Fibroblast of lung (primary cell): ENCODE measurements around the gene ITPRID2. TPM values are rescaled to one million over a fixed set of nuclear protein-coding genes. Genes with fewer than 3 reads are reported as not detected.

Experiments
- DNase-seq, 2 donors: peaks; one replicate each; pipeline versions ENCODE4 v3.0.0 to v3.0.0-alpha.2; 2010; ENCODE audit warnings: low read depth in 2 of 2
- H2AFZ ChIP-seq: 2 replicates; pipeline ENCODE4 v1.5.1; 2012; ENCODE audit warnings: low read length, control low read depth, inconsistent platforms
- H3K27ac ChIP-seq: 2 replicates; pipeline ENCODE4 v1.5.1; 2011; ENCODE audit warnings: low read length, control low read depth; ENCODE audit not compliant: insufficient read depth
- H3K27me3 ChIP-seq: 2 replicates; pipeline ENCODE4 v1.5.1; 2011; ENCODE audit warnings: mild to moderate bottlenecking, low read length; ENCODE audit not compliant: control insufficient read depth, insufficient read depth
- H3K36me3 ChIP-seq: 2 replicates; pipeline ENCODE4 v1.5.1; 2011; ENCODE audit warnings: low read length; ENCODE audit not compliant: control insufficient read depth, insufficient read depth
- H3K4me1 ChIP-seq: 2 replicates; pipeline ENCODE4 v1.5.1; 2011; ENCODE audit warnings: low read length; ENCODE audit not compliant: control insufficient read depth, insufficient read depth; ENCODE audit errors: extremely low read depth
- H3K4me2 ChIP-seq: 2 replicates; pipeline ENCODE4 v1.5.1; 2011; ENCODE audit warnings: low read length, control low read depth; ENCODE audit not compliant: insufficient read depth; ENCODE audit errors: extremely low read depth
- H3K4me3 ChIP-seq, 4 experiments: fragments of 200-600 bp in 1 of 4; sonication (generic) in 1 of 4; replicated peaks in 1 of 4; 2 replicates each; pipeline ENCODE4 v1.5.1; 2011 to 2016; ENCODE audit warnings: low read length in 4 of 4, low read depth in 3 of 4, mild to moderate bottlenecking in 3 of 4, control low read depth in 2 of 4, inconsistent platforms in 1 of 4, mixed read lengths in 1 of 4; ENCODE audit not compliant: insufficient read depth in 1 of 4; ENCODE audit errors: control extremely low read depth in 1 of 4
- H3K79me2 ChIP-seq: 2 replicates; pipeline ENCODE4 v1.5.1; 2012; ENCODE audit warnings: mild to moderate bottlenecking, low read length, inconsistent platforms; ENCODE audit not compliant: control insufficient read depth, insufficient read depth
- H3K9ac ChIP-seq: 2 replicates; pipeline ENCODE4 v1.5.1; 2011; ENCODE audit warnings: mild to moderate bottlenecking, low read length, control low read depth; ENCODE audit not compliant: insufficient read depth
- H3K9me3 ChIP-seq: 2 replicates; pipeline ENCODE4 v1.5.1; 2012; ENCODE audit warnings: low read depth, low read length; ENCODE audit not compliant: control insufficient read depth, insufficient read depth
- H4K20me1 ChIP-seq: 2 replicates; pipeline ENCODE4 v1.5.1; 2011; ENCODE audit warnings: low read length; ENCODE audit not compliant: control insufficient read depth, insufficient read depth; ENCODE audit errors: extremely low read depth
- EZH2 ChIP-seq: IDR thresholded peaks from 2 replicates; pipeline ENCODE4 v1.5.1; 2012; ENCODE audit warnings: low read length, control low read depth, mild to moderate bottlenecking; ENCODE audit errors: missing control alignments
- polyA plus RNA-seq, 2 donors: library from polyadenylated mRNA; depleted of rRNA in 1 of 2; stranded (reverse) in 1 of 2; unstranded in 1 of 2; fragments of >200 nt; gene quantifications; 2 replicates each; pipeline ENCODE4 v1.2.1, GENCODE V29; 2011 to 2012; ENCODE audit warnings: missing spikeins in 1 of 2
- total RNA-seq: library from RNA; depleted of rRNA; stranded (reverse); fragments of >200 nt; gene quantifications from 2 replicates; pipeline ENCODE4 v1.2.1, GENCODE V29; 2014
- TF ChIP-seq, protein P1 (sequence below), 2 donors: IDR thresholded peaks in 1 of 2; conservative IDR thresholded peaks in 1 of 2; 1 replicate in 1 of 2; 2 replicates in 1 of 2; pipeline ENCODE4 v1.5.1; 2011 to 2012; ENCODE audit warnings: low read length in 2 of 2, control low read depth in 1 of 2, inconsistent platforms in 1 of 2, low read depth in 1 of 2, mild to moderate bottlenecking in 1 of 2

The ITPRID2 gene
- total and polyA plus RNA-seq, 2 donors (not counting 1 experiment from before 2014, with no cell fraction given), result 70.5 to 179 TPM

DNA sequence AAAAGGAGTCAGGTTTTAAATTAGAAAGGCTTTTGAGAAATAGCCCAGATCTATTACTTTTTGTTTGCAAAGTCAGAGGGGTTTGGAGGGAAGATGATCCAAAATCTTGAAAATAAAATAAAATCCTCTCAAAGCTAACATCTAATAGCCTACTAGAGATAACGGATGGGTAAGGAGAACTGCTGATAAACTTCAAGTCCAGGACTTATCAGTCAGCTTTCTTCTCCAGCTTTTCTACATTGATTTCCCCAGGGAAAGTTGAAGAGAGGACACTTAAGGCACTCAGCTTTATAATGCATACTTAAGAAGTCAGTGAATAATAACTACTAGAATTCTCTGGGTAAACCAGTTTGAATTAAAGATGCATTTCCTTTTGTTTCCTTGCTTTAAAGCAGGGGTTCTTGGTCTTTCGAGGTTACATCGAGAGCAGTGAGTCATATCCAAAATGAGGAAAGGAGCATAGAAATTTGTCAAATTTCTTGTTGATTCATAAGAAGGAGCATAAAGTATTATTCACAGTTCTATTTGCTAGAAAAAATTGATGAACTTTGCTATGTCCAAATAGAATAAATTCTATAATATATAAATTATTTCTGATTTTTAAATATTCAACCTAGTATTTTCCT is 43.2 kb upstream of the ITPRID2 start:
- no peak overlapping the region for H3K9ac ChIP-seq
- H3K27me3 ChIP-seq, result no peaks in the 10 kb centered on the region
- H2AFZ ChIP-seq, result no peak overlapping the region
- H3K36me3 ChIP-seq, result no peaks in the 10 kb centered on the region
- DNase-seq, result peak in 1 of 2 donors; percentile 42
- H3K27ac ChIP-seq, result no peak overlapping the region
- H3K79me2 ChIP-seq, result no peaks in the 10 kb centered on the region
- no peak for TF ChIP-seq EZH2
- TF ChIP-seq, protein P1, sequence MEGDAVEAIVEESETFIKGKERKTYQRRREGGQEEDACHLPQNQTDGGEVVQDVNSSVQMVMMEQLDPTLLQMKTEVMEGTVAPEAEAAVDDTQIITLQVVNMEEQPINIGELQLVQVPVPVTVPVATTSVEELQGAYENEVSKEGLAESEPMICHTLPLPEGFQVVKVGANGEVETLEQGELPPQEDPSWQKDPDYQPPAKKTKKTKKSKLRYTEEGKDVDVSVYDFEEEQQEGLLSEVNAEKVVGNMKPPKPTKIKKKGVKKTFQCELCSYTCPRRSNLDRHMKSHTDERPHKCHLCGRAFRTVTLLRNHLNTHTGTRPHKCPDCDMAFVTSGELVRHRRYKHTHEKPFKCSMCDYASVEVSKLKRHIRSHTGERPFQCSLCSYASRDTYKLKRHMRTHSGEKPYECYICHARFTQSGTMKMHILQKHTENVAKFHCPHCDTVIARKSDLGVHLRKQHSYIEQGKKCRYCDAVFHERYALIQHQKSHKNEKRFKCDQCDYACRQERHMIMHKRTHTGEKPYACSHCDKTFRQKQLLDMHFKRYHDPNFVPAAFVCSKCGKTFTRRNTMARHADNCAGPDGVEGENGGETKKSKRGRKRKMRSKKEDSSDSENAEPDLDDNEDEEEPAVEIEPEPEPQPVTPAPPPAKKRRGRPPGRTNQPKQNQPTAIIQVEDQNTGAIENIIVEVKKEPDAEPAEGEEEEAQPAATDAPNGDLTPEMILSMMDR (conservative IDR thresholded peaks at IDR 0.05 in 1 of 2, IDR thresholded peaks at IDR 0.05 in 1 of 2; ENCODE audit: low read depth in 1 of 2, low read length in 2 of 2), result no peak
- no peaks in the 10 kb centered on the region for H3K9me3 ChIP-seq
- no peak overlapping the region for H3K4me3 ChIP-seq
- no peaks in the 10 kb centered on the region for H4K20me1 ChIP-seq
- no peak overlapping the region for H3K4me2 ChIP-seq
- H3K4me1 ChIP-seq, result no peaks in the 10 kb centered on the region

DNA sequence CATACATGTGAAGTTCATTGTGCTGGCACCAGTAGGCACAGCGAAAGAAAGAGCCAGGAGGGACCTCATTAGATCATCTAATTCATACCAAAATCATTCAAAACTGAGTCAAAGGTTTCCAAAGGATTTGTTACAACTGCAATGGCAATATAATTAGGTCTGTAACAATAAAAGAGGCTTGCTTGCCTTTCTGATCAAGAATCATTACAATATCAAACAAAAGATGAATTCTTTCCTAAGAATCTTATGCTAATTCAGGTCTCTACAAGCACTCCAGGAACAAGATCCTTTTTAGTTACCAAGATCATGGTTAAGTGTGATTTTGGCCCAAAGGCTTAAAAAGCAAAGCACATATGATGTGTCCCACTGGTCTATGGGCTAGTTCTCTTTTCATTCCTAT is 41.9 kb upstream of the ITPRID2 start:
- no peak for DNase-seq
- no peak overlapping the region for H2AFZ ChIP-seq
- H3K4me1 ChIP-seq, result no peaks in the 10 kb centered on the region
- H3K27ac ChIP-seq, result no peak overlapping the region
- H3K79me2 ChIP-seq, result no peaks in the 10 kb centered on the region
- no peak overlapping the region for H3K4me2 ChIP-seq
- no peak overlapping the region for H3K9ac ChIP-seq
- H4K20me1 ChIP-seq, result no peaks in the 10 kb centered on the region
- no peaks in the 10 kb centered on the region for H3K36me3 ChIP-seq
- no peak overlapping the region for H3K4me3 ChIP-seq
- no peaks in the 10 kb centered on the region for H3K9me3 ChIP-seq
- H3K27me3 ChIP-seq, result no peaks in the 10 kb centered on the region
- no peak for TF ChIP-seq EZH2
- TF ChIP-seq, protein P1 (conservative IDR thresholded peaks at IDR 0.05 in 1 of 2, IDR thresholded peaks at IDR 0.05 in 1 of 2; ENCODE audit: low read depth in 1 of 2, low read length in 2 of 2), result no peak

DNA sequence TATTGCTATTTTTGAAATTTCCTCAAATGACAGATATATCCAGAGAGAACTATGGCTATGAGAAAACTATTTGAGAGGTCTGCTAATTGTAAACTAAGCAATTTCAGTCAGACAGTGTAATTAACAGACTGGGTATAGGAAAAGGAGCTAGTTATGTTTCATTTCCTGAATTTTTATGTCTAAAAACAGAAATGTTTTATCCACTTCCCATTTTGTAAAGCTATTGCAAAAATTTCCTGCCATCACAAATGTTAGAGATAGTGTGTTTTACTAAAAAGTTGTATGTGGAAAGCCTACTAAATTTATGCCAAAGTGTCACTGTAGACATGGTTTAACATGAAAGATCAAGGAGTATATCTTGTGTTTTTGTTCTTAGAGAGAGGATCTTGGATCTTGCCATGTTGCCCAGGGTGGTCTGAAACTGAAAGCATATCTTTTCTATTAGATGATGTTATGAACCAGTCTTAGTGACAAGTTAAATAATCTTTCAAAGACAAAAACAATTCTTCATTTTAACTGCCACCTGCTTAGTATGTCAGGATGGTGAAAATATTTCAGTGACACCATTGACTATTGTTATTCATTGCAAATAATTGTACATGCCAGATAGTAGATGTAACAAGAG is 40.5 kb upstream of the ITPRID2 start:
- H3K27me3 ChIP-seq, result no peaks in the 10 kb centered on the region
- H3K4me2 ChIP-seq, result no peak overlapping the region
- TF ChIP-seq EZH2, result no peak
- TF ChIP-seq, protein P1 (conservative IDR thresholded peaks at IDR 0.05 in 1 of 2, IDR thresholded peaks at IDR 0.05 in 1 of 2; ENCODE audit: low read depth in 1 of 2, low read length in 2 of 2), result no peak
- no peaks in the 10 kb centered on the region for H3K9me3 ChIP-seq
- no peak overlapping the region for H3K27ac ChIP-seq
- H3K4me1 ChIP-seq, result no peaks in the 10 kb centered on the region
- no peaks in the 10 kb centered on the region for H3K36me3 ChIP-seq
- no peak overlapping the region for H3K9ac ChIP-seq
- no peaks in the 10 kb centered on the region for H4K20me1 ChIP-seq
- H3K79me2 ChIP-seq, result no peaks in the 10 kb centered on the region
- no peak overlapping the region for H3K4me3 ChIP-seq
- no peak overlapping the region for H2AFZ ChIP-seq
- DNase-seq, result no peak
